GM18511 (cell line): ENCODE results near the gene PPP2R3B.
"Not testable (repeated sequence)": the region's sequence is repeated elsewhere in the genome, so short reads cannot be mapped to it uniquely, and the experiment has no call there.

Experiments used
- ATAC-seq: cut with Tn5 transposase; IDR thresholded peaks from one replicate; pipeline ENCODE4 v1.9.1; 2021; ENCODE audit warnings: mild to moderate bottlenecking, moderate library complexity; ENCODE audit not compliant: unreplicated experiment

PPP2R3B gene

DNA sequence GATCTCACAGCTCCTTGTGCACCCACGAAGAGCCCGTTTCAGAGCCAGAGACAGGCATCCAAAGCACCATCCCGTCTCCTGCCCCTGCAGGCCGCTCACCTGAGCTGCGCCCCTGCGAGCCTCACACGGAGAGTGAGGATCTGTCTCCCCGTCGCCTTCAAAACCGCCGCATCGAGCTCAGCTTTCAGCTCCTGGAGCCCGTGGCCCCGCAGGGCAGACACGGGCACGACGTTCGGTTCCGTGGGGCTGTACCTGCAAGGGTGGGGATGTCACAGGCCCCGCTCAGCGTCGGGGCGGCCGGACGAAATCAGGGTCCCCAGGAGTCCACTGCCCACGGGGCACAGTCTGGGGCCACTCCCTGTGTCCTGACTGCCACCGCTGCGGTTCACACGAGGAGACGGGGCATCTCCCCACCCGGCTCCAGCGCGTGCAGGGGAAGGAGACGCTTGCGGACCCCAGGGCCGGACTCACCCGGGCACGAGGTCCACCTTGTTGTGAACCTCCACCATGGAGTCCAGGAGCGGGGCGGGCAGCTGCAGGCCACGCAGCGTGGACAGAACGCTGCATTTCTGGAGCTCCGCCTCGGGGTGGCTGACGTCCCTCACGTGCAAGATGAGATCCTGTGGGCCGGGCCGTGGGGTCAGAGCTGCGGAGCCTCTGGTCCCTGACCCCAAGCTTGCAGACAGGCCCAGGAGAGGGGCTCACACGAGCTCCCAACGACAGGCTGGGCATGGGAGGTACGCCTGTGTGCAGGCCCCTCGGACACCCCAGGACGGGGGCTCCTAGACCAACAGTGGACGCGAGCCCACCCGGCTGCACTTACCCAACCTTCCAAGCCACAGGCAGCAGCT, 79.2 kb downstream of the PPP2R3B start:
- ATAC-seq: no peak

- not testable (repeated sequence) for ATAC-seq
Observed at GRCh38 chrX:306614-307251, 80.0 kb downstream of the PPP2R3B start.

DNA sequence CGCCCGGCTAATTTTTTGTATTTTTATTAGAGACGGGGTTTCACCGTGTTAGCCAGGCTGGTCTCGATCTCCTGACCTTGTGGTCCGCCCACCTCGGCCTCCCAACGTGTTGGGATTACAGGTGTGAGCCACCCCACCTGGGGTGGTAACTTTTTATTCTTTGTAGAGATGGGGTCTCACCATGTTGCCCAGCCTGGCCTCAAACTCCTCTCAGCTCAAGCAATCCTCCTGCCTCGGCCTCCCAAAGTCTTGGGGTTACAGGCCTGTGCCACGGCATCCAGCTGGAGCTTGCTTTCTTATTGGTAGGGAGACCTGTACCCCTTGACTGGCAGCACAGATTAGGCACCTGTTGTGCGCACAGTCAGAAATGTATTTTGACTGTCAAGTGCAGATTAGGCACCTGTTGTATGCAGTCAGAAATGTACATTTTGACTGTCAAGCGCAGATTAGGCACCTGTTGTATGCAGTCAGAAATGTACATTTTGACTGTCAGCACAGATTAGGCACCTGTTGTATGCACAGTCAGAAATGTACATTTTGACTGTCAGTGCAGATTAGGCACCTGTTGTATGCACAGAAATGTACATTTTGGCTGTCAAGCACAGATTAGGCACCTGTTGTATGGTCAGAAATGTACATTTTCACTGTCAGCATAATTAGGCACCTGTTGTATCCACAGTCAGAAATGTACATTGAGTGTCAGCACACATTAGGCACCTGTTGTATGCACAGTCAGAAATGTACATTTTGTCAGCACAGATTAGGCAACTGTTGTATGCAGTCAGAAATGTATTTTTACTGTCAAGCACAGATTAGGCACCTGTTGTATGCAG, 80.7 kb downstream of the PPP2R3B start:
- ATAC-seq: not testable (repeated sequence)

GRCh38 chrX:302975-303374, 83.7 kb downstream of the PPP2R3B start:
- ATAC-seq: no peak

DNA sequence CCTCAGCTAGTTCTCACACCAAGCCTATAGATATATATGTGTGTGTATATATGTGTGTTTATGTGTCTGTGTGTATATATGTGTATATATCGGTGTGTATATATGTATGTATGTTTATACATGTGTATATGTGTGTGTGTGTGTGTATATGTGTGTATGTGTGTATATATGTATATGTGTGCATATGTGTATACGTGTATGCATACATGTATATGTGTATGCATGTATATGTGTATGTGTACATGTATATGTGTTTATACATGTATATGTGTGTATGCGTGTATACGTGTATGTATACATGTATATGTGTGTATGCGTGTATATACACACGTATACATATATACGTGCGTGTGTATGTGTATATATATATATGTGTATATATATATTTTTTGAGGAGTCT, 86.4 kb downstream of the PPP2R3B start:
- ATAC-seq: no peak

DNA sequence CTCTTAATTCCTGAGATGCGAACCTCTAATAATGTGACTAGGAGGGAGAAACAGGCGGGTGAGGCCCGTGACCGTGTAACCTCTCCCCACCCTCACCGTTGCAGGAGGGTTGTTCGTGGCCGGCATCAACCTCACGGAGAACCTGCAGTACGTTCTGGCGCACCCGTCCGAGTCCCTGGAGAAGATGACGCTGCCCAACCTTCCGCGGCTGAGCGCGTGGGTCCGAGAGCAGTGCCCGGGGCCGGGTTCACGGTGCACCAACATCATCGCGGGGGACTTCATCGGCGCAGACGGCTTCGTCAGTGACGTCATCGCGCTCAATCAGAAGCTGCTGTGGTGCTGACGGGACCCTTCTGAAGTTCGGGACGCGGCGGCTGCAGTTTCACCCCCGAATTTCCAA, 87.7 kb downstream of the PPP2R3B start:
- ATAC-seq: no peak

DNA sequence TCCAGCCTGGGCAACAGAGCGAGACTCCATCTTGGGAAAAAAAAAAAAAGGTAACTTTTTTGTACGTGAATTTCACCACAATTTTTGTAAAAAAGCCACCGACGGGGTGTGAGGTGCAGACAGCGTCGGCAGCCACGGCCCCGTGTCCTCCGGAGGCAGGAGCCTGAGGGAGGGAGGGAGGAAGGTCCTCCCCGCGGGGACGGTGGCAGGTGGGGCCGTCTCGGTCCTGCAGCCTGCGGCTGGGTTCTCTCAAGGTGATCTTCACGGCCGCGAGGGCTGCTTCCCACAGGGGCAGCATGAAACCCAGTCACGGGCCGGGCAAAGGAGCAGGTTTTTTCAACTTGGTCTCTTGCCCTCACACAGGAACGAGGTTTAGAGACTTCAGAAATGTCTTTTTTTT, 91.6 kb downstream of the PPP2R3B start:
- no peak for ATAC-seq

- no peak for ATAC-seq
Observed at GRCh38 chrX:292900-293897, 93.5 kb downstream of the PPP2R3B start.

- no peak for ATAC-seq
Observed at GRCh38 chrX:291411-291901, 95.3 kb downstream of the PPP2R3B start.

DNA sequence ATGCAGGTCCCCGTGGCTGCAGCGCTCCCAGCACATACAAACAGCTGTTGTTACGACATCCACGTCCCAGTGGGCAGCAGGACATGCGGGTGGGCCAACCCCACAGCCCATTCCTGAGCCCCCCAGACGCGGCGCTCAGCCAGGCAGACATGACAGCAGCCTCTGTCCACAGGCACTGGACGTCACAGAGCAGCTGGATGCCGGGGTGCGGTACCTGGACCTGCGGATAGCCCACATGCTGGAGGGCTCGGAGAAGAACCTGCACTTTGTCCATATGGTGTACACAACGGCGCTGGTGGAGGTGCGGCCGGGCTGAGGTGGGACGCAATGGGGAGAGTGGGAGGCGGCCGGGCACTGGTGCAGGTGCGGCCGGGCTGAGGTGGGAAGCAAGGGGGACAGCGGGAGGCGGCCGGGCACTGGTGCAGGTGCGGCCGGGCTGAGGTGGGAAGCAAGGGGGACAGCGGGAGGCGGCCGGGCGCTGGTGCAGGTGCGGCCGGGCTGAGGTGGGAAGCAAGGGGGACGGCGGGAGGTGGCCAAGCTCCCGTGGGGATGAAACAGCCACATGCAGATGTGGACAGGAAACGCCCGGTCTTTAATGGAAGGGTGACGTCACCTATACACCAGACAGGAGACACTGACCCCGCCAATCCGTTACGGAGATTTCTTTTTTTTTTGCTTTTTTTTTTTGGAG, 96.1 kb downstream of the PPP2R3B start:
- ATAC-seq: no peak

GRCh38 chrX:288561-288991, 98.1 kb downstream of the PPP2R3B start:
- ATAC-seq: no peak

DNA sequence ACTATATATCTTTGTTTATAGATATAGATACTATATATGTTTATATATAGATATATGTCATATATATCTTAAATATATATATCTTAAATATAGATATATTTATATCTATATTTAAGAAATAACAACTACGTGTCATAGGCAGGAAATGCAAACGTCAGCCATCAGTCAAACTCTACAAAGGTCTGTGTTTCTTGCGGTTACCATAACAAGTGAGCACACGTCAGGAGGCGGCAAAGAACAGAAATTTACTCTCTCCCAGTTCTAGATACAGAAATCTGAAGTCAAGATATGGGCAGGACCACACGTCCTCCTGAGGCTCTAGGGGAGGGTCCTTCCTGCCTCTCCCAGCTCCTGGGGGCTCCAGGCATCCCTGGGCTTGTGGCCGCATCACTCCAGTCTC, 99.0 kb downstream of the PPP2R3B start:
- ATAC-seq: no peak

DNA sequence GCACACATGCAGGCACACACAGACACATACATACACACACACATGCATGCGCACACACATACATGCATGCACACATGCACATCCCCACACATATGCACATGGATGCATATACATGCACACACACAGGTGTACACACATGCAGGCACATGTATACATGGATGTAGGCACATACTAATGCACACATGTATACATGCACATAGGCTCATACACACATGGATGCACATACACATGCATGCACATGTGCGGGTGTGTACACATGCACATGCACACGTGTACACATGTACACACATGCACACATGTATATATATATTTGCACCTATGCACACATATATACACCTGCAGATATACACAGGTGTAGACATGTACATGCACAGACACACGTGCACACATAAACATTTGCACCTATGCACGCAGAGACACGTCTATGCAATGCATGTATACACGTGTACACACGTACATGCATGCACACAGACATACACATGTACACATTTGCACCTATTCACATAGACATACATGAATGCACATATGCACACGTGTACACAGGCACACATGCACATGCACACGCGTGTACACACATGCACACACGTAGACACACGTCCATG, 101.5 kb downstream of the PPP2R3B start:
- no peak for ATAC-seq
